ENCODE results near the gene FBXO2.
"Not testable (repeated sequence)": the region's sequence is repeated elsewhere in the genome, so short reads cannot be mapped to it uniquely, and the experiment has no call there.

FBXO2 gene

GRCh38 chr1:11626551-11626950 lies 27.7 kb downstream of the FBXO2 start:
- no peak for DNase-seq

- DNase-seq, result no peak
Measured at GRCh38 chr1:11623702-11624101, 30.5 kb downstream of the FBXO2 start.

GRCh38 chr1:11622398-11622797 lies 31.8 kb downstream of the FBXO2 start:
- no peak for DNase-seq

- DNase-seq, result no peak
Measured at GRCh38 chr1:11620924-11621323, 33.3 kb downstream of the FBXO2 start.

- DNase-seq, result no peak
Measured at GRCh38 chr1:11620405-11620804, 33.8 kb downstream of the FBXO2 start.

GRCh38 chr1:11617741-11618140 lies 36.5 kb downstream of the FBXO2 start:
- no peak for DNase-seq

- DNase-seq, result no peak
Measured at GRCh38 chr1:11617314-11617713, 36.9 kb downstream of the FBXO2 start.

GRCh38 chr1:11616766-11617165 lies 37.5 kb downstream of the FBXO2 start:
- no peak for DNase-seq

GRCh38 chr1:11615090-11615489 lies 39.1 kb downstream of the FBXO2 start:
- no peak for DNase-seq

- no peak for DNase-seq
Measured at GRCh38 chr1:11613347-11613746, 40.9 kb downstream of the FBXO2 start.

- DNase-seq, result no peak
Measured at GRCh38 chr1:11611638-11612327, 42.4 kb downstream of the FBXO2 start.

- DNase-seq, result no peak
Measured at GRCh38 chr1:11610629-11611180, 43.5 kb downstream of the FBXO2 start.

- not testable (repeated sequence) for DNase-seq
Measured at GRCh38 chr1:11609378-11609777, 44.9 kb downstream of the FBXO2 start.

- not testable (repeated sequence) for DNase-seq
Measured at GRCh38 chr1:11608596-11609130, 45.6 kb downstream of the FBXO2 start.

GRCh38 chr1:11606775-11607174 lies 47.5 kb downstream of the FBXO2 start:
- no peak for DNase-seq

- DNase-seq, result no peak
Measured at GRCh38 chr1:11602981-11603380, 51.2 kb downstream of the FBXO2 start.

- no peak for DNase-seq
Measured at GRCh38 chr1:11602424-11602823, 51.8 kb downstream of the FBXO2 start.

- no peak for DNase-seq
Measured at GRCh38 chr1:11600836-11601235, 53.4 kb downstream of the FBXO2 start.

- DNase-seq, result no peak
Measured at GRCh38 chr1:11599891-11600576, 54.2 kb downstream of the FBXO2 start.

GRCh38 chr1:11598461-11598860 lies 55.8 kb downstream of the FBXO2 start:
- DNase-seq, result no peak
